ENCODE results near the gene OSCP1.
"Not testable (repeated sequence)": the region's sequence is repeated elsewhere in the genome, so short reads cannot be mapped to it uniquely, and the experiment has no call there.

The OSCP1 gene, protein sequence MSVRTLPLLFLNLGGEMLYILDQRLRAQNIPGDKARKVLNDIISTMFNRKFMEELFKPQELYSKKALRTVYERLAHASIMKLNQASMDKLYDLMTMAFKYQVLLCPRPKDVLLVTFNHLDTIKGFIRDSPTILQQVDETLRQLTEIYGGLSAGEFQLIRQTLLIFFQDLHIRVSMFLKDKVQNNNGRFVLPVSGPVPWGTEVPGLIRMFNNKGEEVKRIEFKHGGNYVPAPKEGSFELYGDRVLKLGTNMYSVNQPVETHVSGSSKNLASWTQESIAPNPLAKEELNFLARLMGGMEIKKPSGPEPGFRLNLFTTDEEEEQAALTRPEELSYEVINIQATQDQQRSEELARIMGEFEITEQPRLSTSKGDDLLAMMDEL

GRCh38 chr1:36450270-36450918, at the start of gene OSCP1:
Gene OSCP1, minus strand, starts transcription at chr1:36450451. Its CDS starts 82 bp downstream, at chr1:36450369.
- peak; percentile 95 for DNase-seq (ENCODE audit: low spot score)

- DNase-seq (ENCODE audit: low spot score) = no peak
These were observed 47.0 kb upstream of the OSCP1 start for GRCh38 chr1:36497207-36497606.

- DNase-seq (ENCODE audit: low spot score) = no peak
These were observed 44.7 kb upstream of the OSCP1 start for GRCh38 chr1:36494971-36495370.

DNA sequence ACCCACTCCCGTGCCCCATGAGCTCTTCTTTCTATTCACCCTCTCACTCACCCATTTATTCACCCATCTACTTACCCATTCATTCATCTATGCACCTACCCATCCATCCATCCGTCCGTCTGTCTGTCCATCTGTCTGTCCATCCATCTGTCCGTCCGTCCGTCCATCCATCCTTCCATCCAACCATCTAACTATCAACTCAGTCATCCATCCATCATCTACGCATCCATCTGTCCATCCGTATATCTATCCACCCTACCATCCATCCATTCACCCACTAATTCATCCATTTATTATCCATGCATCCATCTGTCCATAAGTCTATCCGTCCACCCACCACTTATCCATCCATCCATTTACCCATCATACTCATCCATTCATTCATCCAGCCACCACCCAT, 43.3 kb upstream of the OSCP1 start:
- no peak for DNase-seq (ENCODE audit: low spot score)

GRCh38 chr1:36492491-36492890, 42.2 kb upstream of the OSCP1 start:
- no peak for DNase-seq (ENCODE audit: low spot score)

DNA sequence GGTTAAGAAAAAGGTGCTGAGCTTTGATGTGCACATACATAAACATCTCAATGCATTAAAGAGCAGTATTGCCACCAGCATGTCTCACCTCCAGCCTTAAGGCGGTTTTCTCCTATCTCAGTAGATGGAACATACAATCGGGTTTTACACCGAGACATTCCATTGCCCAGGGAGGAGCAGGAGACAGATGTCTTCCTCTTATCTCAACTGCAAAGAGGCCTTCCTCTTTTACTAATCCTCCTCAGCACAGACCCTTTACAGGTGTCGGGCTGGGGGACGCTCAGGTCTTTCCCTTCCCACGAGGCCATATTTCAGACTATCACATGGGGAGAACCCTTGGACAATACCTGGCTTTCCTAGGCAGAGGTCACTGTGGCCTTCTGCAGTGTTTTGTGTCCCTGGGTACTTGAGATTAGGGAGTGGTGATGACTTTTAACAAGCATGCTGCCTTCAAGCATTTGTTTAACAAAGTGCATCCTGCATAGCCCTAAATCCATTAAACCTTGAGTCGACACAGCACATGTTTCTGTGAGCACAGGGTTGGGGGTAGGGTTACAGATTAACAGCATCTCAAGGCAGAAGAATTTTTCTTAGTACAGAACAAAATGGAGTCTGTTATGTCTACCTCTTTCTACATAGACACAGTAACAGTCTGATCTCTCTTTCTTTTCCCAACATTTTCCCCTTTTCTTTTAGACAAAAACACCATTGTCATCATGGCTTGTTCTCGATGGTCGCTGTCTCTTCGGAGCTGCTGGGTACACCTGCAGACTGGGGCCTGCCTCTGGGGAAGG, 39.2 kb upstream of the OSCP1 start:
- DNase-seq (ENCODE audit: low spot score) = not testable (repeated sequence)

- DNase-seq (ENCODE audit: low spot score) = no peak
These were observed 37.7 kb upstream of the OSCP1 start for GRCh38 chr1:36487906-36488305.

- not testable (repeated sequence) for DNase-seq (ENCODE audit: low spot score)
These were observed 37.1 kb upstream of the OSCP1 start for GRCh38 chr1:36487336-36487725.

DNA sequence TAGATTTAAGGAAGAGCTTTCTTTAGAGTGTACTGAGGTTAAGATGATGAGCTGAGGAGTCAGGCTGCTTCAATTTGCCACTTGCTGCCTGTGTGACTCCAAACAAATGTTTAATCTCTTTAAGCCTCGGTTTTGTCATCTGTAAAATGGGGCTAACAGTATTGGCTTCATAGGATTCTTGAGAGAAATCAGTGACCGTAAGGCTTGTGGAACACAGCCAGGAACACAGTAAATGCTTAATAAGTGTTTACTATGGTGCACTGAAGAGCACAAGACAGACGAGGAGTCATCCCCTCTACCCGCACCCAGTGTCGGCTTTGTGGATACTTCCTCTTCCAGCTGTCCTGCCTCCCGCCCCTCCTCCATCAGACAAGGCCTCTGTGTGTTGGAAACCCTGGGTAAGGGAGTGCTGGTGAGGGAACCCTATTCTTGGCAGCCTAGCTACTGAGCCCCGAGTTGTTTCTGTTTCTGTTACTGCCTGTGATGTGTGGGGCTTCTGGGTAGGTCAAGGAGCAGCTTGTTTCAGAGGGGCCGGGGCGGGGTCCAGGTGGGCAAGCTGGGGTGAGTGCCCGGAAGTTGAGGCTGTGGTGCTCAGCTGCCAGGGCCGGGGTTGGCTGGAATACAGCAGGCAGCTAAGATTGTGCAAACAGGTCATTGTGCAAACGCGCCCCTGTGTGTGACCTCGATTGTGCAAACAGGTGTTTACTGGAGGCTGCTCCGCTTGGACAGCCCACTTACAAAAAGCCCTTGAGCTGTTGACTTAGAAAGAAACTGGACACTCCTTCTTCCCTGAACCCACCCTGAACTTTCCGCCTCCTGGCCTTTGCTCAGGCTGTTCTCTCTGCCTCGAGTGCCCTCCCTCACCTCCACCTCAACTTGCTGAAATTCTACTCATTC, 36.4 kb upstream of the OSCP1 start:
- DNase-seq (ENCODE audit: low spot score) = peak; percentile 74

DNA sequence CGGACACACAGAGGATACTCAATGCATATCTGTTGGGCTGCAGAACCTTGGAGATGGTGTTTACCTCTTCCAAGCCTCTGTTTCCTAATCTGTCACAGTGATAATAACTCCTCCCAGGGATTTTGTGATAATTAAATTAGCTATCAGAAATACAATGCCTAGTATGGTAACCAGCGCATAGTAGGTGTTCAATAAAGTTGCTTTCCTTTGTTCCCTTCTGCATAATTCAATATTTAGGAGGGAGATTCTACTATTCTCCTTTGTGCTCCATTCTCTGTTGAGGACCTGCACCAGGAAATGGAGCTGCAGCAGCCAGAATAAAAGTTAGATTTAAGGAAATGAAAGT, 35.8 kb upstream of the OSCP1 start:
- no peak for DNase-seq (ENCODE audit: low spot score)

DNA sequence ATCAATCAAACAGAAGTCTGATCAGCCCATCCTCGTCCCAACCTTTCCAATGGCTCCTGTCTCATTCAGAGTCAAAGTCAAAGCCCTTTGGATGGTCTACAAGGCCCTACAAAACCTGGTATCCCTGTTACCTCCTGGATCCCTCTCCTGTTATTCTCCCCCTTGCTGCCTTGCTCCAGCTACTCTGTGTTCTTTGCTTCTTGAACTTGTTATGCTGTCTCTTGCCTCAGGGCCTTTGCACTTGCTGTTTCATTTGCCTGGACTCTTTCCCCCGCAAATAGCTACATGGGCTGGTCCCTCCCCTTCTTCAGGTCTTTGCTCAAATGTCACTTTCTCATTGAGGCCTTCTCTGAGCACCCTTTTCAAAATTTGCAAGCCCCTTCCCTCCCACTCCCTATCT, 33.8 kb upstream of the OSCP1 start:
- DNase-seq (ENCODE audit: low spot score) = no peak

DNA sequence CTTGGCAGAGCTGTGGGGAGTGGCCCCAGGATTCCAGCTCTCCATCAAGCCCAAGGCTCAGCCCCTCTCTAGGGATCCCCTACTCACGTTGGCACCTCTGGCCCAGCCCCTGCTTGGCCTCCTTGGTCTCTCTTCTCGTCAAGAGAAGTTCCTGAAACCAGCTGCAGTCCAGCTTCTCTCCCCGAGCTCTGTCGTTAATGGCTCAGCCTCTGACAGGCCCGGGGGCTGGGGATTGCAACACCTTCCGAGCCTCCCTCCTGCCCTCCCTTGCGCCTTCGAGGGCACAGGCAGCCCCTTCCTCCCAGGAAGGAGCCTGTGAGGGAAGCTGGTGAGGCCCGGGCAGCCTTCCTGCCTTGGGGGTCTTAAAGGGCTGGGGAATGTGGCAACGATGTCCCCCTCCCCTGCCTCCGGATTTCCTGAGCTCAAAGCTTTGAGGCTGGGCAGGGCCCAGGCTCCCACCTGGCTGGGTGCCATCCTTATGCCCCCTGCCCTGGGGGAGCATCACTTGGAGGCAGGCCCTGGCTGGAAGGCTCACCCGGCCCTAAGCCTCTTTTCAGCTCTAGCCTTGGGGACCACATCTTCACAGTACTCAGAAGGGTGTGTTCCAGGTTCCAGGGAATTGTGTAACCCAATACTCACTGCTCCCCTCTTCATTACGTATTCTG, 32.6 kb upstream of the OSCP1 start, which contains the start of gene CSF3R:
Gene CSF3R (minus strand): TSS at position 190 of the 665 bp plus-strand sequence. CDS start 3,417 bp downstream, outside the sequence.
- no peak for DNase-seq (ENCODE audit: low spot score)

- no peak for DNase-seq (ENCODE audit: low spot score)
These were observed 31.8 kb upstream of the OSCP1 start for GRCh38 chr1:36481771-36482723.

GRCh38 chr1:36481091-36481490, 30.8 kb upstream of the OSCP1 start:
- no peak for DNase-seq (ENCODE audit: low spot score)

- DNase-seq (ENCODE audit: low spot score) = no peak
These were observed 29.9 kb upstream of the OSCP1 start for GRCh38 chr1:36480161-36480560.

DNA sequence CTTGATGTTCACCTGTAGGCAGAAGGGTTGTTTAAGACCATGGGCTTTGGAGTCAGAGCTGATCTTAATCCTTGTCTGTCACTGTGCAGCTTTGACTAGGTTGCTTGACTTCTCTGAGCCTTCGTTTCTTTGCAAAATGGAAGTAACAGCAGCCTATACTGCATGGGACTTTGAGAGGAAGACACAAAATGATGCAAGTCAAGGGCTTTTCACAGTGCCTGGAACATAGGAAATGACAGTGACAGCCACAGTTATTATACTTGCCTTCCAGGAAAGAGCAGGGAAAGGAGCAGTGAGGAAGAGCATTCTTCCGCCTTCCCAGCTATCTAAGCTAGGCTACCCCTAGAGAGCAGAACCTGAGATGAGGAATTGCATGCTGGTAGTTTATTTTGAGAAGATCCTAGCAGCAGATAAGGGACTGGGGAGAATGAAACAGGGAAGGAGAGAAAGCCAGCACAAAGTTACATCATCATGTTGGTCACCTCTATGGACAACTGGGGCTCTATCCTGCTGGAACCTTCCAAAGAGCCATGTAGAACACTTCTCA, 29.3 kb upstream of the OSCP1 start:
- no peak for DNase-seq (ENCODE audit: low spot score)

DNA sequence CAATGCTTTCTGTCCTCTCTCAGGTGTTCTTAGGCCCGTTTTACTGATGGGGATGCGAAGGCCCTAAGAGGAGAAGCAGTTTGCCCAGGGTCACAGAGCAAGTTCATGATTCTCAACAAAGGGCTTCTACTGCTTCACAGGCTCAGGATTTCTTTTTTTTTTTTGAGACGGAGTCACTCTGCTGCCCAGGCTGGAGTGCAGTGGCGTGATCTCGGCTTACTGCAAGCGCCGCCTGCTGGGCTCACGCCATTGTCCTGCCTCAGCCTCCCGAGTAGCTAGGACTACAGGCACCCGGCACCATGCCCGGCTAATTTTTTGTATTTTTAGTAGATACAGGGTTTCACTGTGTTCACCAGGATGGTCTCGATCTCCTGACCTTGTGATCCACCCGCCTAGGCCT, 27.4 kb upstream of the OSCP1 start:
- not testable (repeated sequence) for DNase-seq (ENCODE audit: low spot score)

GRCh38 chr1:36476945-36477344, 26.7 kb upstream of the OSCP1 start:
- DNase-seq (ENCODE audit: low spot score) = no peak

DNA sequence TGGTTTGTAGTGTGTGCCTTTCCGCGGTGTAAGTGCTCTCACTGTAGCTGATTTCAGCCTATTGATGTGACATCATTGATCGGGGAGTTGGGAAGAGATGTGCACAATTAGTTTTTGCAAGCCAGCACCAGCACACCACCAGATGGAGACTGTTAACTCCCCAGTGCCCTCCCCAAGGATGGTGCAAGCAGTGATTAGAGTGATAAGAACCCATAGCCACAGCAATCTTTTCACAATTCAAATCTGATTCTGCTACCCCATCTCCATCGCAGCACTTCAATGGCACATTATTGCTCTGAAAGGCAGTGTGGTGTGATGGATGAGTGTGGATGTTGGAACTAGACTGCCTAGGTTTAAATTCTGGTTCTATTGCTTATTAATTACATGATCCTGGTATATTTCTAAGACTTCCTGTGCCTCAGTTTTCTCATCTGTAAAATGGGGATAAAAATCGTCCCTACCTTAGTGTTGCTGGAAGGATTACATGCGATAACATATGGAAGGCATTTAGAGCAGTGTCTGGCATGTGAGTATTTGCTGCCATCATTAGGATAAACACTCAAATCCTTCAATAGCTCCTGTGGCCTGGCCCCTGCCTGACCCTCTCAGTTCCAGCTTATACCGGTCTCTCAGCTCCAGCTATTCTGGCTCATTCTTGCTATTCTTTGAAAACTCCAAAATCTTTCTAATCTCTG, 25.8 kb upstream of the OSCP1 start:
- DNase-seq (ENCODE audit: low spot score) = no peak

Data from HuH-7.5 (cell line).